GM12878 (cell line): ENCODE measurements around the gene HLA-DRB1. TPM values are rescaled to one million over a fixed set of nuclear protein-coding genes. Genes with fewer than 3 reads are reported as not detected.

ENCODE experiments used
- HDGF ChIP-seq: fragments of 450-650 bp; IDR thresholded peaks from 2 replicates; pipeline ENCODE4 v1.6.1; 2016; ENCODE audit warnings: antibody characterized with exemption
- IKZF1 ChIP-seq: fragments of 450-650 bp; conservative IDR thresholded peaks from 2 replicates; pipeline ENCODE4 v1.6.1; 2017; ENCODE audit warnings: antibody characterized with exemption, mild to moderate bottlenecking
- NBN ChIP-seq: fragments of 450-650 bp; IDR thresholded peaks from 2 replicates; pipeline ENCODE4 v1.6.1; 2016
- POLR2AphosphoS5 ChIP-seq: IDR thresholded peaks from 2 replicates; pipeline ENCODE4 v1.6.1; 2011; ENCODE audit warnings: mild to moderate bottlenecking, low read length, inconsistent platforms
- POU2F2 ChIP-seq: IDR thresholded peaks from 3 replicates; pipeline ENCODE4 v1.6.1; 2011; ENCODE audit warnings: low read depth, mild to moderate bottlenecking, low read length, borderline replicate concordance
- RELA ChIP-seq: fragments of 450-650 bp; IDR thresholded peaks from 2 replicates; pipeline ENCODE4 v1.8.0; 2014; ENCODE audit warnings: borderline replicate concordance; ENCODE audit not compliant: partially characterized antibody
- SKIL ChIP-seq: fragments of 450-650 bp; IDR thresholded peaks from 2 replicates; pipeline ENCODE4 v1.6.1; 2017; ENCODE audit warnings: mild to moderate bottlenecking, low read depth, inconsistent platforms; ENCODE audit not compliant: poor library complexity, severe bottlenecking
- SMARCA5 ChIP-seq: fragments of 450-650 bp; IDR thresholded peaks from 2 replicates; pipeline ENCODE4 v1.6.1; 2017; ENCODE audit warnings: mild to moderate bottlenecking
- SPI1 ChIP-seq: IDR thresholded peaks from 2 replicates; pipeline ENCODE4 v1.6.1; 2011; ENCODE audit warnings: low read depth, mild to moderate bottlenecking, low read length, moderate library complexity, borderline replicate concordance; ENCODE audit not compliant: insufficient read depth
- SRF ChIP-seq, 2 experiments: IDR thresholded peaks; 2 replicates each; pipeline ENCODE4 v1.6.1; 2011; ENCODE audit warnings: low read depth in 2 of 2, low read length in 2 of 2, mild to moderate bottlenecking in 1 of 2, moderate library complexity in 1 of 2
- TBL1XR1 ChIP-seq: IDR thresholded peaks from 2 replicates; pipeline ENCODE4 v1.6.1; 2012; ENCODE audit warnings: low read depth, low read length, improper control_type of control experiment
- ZBTB40 ChIP-seq: fragments of 450-650 bp; IDR thresholded peaks from 2 replicates; pipeline ENCODE4 v1.6.1; 2016; ENCODE audit warnings: mild to moderate bottlenecking, moderate library complexity, borderline replicate concordance
- polyA plus RNA-seq, 11 experiments: library from polyadenylated mRNA; depleted of rRNA in 4 of 11; unstranded in 6 of 11; stranded (reverse) in 5 of 11; fragments of >200 nt; fragmentation: Nextera tagmentation in 4 of 11; fragmentation: Illumina TruSeq in 1 of 11; extraction: Ambion mirVana in 4 of 11; extraction: Trizol in 1 of 11; gene quantifications; 1 replicate in 1 of 11; 2 replicates in 10 of 11; pipeline versions ENCODE4 v1.2.1 to v1.2.3, GENCODE V29; 2011 to 2016; ENCODE audit warnings: inconsistent platforms in 2 of 11, missing spikeins in 2 of 11, low read depth in 1 of 11
- total RNA-seq, 4 experiments: library from RNA; depleted of rRNA in 3 of 4; stranded (reverse); fragments of >200 nt in 3 of 4; fragmentation: Illumina TruSeq in 1 of 4; extraction: Trizol in 1 of 4; gene quantifications; 2 replicates each; pipeline versions ENCODE4 v1.2.1 to v1.2.3, GENCODE V29; 2013 to 2021

Gene HLA-DRB1
- total and polyA plus RNA-seq, 10 of the 15 experiments (the other 5 are each of a cell fraction or from before 2014, with no cell fraction given), result 312 to 1,082 (median 604) TPM

- no peak for TF ChIP-seq SKIL
- peak; percentile 18; the same call in 1 of the 3 replicates for TF ChIP-seq POU2F2
- TF ChIP-seq HDGF, result 0 out of 2 replicates have a peak, but pooled peaks have one; percentile 55
- TF ChIP-seq SPI1, result peak; percentile 70; the same call in 1 of the 2 replicates
- TF ChIP-seq POLR2AphosphoS5, result peak; percentile 76; the same call in 1 of the 2 replicates
- TF ChIP-seq IKZF1, result peak; percentile 37; the same call in 1 of the 2 replicates
- TF ChIP-seq ZBTB40, result peak; percentile 37; the same call in 1 of the 2 replicates
- no peak for TF ChIP-seq TBL1XR1
- no peak for TF ChIP-seq RELA
- no peak for TF ChIP-seq SRF (IDR thresholded peaks at IDR 0.05; ENCODE audit: low read depth in 2 of 2, low read length in 2 of 2)
- no peak for TF ChIP-seq SMARCA5
- peak; percentile 70 for TF ChIP-seq NBN
Observed at GRCh38 chr6:32638532-32639219, 49.0 kb upstream of the HLA-DRB1 start (continued).
